ENCODE results near the gene ACMSD. TPM values are rescaled to one million over a fixed set of nuclear protein-coding genes. Genes with fewer than 3 reads are reported as not detected.

Gene ACMSD
- total RNA-seq, 2 donors from 2014 or later, result not detected

DNA sequence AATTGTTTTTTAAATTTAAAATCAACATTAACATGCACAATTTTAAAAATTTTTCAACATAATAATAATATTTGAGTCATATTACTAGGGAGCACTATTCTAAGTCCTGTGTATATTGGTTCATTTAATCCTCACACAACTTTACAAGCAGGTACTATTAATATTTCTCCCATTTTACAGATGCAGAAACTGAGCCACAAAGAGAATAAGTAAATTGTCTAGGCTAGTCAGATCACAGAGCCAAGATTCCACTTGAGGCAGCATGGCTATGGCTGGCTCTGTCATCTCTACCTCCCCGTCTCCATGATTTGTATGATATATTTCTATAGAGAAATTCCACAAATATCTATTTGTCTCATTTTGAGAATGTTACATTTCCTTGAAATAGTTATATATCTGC, 95.3 kb downstream of the ACMSD start:
- DNase-seq (ENCODE audit: low spot score), result no peak
- intact Hi-C loops (cut with DNase I), result no loop called here

GRCh38 chr2:134934150-134934549, 95.7 kb downstream of the ACMSD start:
- intact Hi-C loops (cut with DNase I), result no loop called here
- no peak for DNase-seq (ENCODE audit: low spot score)

DNA sequence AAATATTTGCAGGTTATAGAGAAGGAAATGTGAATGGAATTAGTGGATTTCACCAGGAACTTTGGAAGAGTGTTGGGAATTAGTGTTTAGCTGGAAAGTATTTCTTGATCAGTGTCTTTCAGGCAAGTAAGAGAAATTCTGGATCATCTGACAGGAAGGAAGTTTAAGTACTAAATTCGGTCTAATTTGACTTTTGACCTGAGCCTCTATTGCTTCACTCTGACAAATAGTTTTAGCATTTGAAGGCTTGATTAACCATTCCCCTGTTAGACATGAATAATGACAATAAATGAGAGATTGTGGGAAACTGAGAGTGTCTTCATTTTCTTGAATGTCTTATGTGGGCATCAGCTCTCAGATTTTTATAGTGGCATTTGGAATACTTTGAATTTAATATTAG, 96.2 kb downstream of the ACMSD start:
- DNase-seq (ENCODE audit: low spot score), result no peak
- intact Hi-C loops (cut with DNase I), result no loop called here

- intact Hi-C loops (cut with DNase I), result no loop called here
- DNase-seq (ENCODE audit: low spot score), result no peak
Observed at GRCh38 chr2:134936691-134937090, 98.3 kb downstream of the ACMSD start.

DNA sequence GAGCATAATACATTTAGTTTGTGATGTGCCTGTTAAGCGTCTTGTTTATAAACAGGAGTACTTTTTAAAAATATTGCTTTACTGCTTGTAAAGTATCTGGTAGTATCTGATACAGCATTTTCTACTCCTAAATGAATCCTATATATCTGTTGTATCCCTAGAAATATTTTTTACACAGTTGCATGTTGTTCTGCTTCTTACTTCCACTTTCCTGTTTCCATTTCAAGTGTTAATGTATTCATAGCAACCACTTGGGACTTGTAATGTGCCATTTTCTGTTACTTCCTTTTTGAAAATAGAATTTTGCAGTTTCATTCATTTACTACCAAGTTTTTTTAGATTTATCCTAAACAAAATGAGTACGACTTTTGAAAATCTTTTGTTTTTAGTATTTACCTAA, 105.1 kb downstream of the ACMSD start:
- DNase-seq (ENCODE audit: low spot score), result no peak
- intact Hi-C loops (cut with DNase I), result no loop called here

DNA sequence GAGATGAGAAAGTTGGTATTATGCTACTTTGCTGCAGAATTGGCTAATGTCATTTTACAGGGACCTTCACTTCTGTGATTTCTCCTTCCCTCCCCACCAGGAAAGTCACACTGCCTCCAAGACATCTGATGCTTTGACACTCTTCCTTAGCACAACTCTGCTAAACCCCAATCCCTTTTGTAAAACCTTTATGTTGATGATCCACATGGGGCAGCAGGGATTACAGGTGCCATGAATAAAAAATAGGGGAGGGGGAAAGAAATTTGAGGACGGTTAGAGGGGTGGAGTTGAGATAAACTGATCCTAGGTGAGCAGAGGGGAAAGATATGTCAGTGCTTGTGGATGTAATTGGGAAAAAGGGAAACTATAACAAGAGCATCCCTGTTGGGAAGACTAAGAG, 106.6 kb downstream of the ACMSD start:
- no peak for DNase-seq (ENCODE audit: low spot score)
- intact Hi-C loops (cut with DNase I), result no loop called here

DNA sequence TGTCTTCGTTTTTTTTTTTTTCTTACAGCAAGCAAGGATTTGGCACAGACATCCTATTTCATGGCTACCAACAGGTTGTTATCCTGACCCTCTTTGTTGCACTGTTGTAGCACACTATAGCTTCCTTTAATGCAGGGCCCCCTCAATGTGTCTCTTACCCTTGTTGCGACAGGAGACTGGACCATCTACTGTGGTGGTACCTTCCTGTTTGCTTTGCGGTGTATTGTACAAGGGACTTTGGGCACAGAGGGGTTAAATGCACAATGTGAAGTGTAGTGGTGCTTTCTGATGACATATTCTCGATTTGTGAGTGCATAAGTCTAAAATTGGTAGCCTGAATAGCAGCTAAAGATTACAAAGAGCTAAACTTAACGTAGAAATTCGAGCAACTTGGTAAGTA, 107.7 kb downstream of the ACMSD start:
- intact Hi-C loops (cut with DNase I), result no loop called here
- no peak for DNase-seq (ENCODE audit: low spot score)

GRCh38 chr2:134949981-134950708, 111.7 kb downstream of the ACMSD start:
- DNase-seq (ENCODE audit: low spot score), result no peak
- intact Hi-C loops (cut with DNase I), result no loop called here

- DNase-seq (ENCODE audit: low spot score), result no peak
- intact Hi-C loops (cut with DNase I), result no loop called here
Observed at GRCh38 chr2:134950886-134951285, 112.5 kb downstream of the ACMSD start.

Small RNA genes lying within 50 kb of the gene (microRNA-seq; reads per million reads assigned to microRNA genes)
- 0 reads per million in 2 donors for gene MIR5590 (ENCODE audit: borderline microRNAs expressed in 2 of 2)

Other genes with a start within 250 kb of the ACMSD start
- under 1 TPM; 0.19 to 0.24 TPM for gene TMEM163, start 119.6 kb upstream of the ACMSD start, total RNA-seq
- gene CCNT2, start 80.2 kb downstream of the ACMSD start, total RNA-seq, result 10 to 100 TPM; 32.1 to 34.0 TPM
- gene MAP3K19, start 208.8 kb downstream of the ACMSD start, total RNA-seq, result not detected
- gene RAB3GAP1, start 213.7 kb downstream of the ACMSD start, total RNA-seq, result 10 to 100 TPM; 52.3 to 62.2 TPM